ENCODE measurements around the gene ASNSD1. TPM values are rescaled to one million over a fixed set of nuclear protein-coding genes. Genes with fewer than 3 reads are reported as not detected.
A peak's percentile ranks its signal among the peaks of the same experiment; 100 is the strongest.

Gene ASNSD1
- total RNA-seq (2014; rRNA removed; shearing (Covaris generic)), result 20.0 and 20.9 TPM in 2 replicates

GRCh38 chr2:189661148-189661956 is at the start of gene ASNSD1:
Gene ASNSD1 (plus strand): TSS chr2:189661459. CDS start chr2:189666133, 4,674 bp downstream.
- DNase-seq (ENCODE audit: low spot score), result peak; percentile 100

GRCh38 chr2:189613077-189613636 is 48.1 kb upstream of the ASNSD1 start:
- DNase-seq (ENCODE audit: low spot score), result peak; percentile 9

- DNase-seq (ENCODE audit: low spot score), result no peak
Observed at GRCh38 chr2:189613650-189614420, 47.4 kb upstream of the ASNSD1 start.

GRCh38 chr2:189614585-189614984 is 46.7 kb upstream of the ASNSD1 start:
- no peak for DNase-seq (ENCODE audit: low spot score)

GRCh38 chr2:189618197-189618596 is 43.1 kb upstream of the ASNSD1 start:
- DNase-seq (ENCODE audit: low spot score), result no peak

- no peak for DNase-seq (ENCODE audit: low spot score)
Observed at GRCh38 chr2:189621781-189622180, 39.5 kb upstream of the ASNSD1 start.

- no peak for DNase-seq (ENCODE audit: low spot score)
Observed at GRCh38 chr2:189623049-189623448, 38.2 kb upstream of the ASNSD1 start.

GRCh38 chr2:189624648-189625355 is 36.5 kb upstream of the ASNSD1 start:
- DNase-seq (ENCODE audit: low spot score), result peak; percentile 9

GRCh38 chr2:189625636-189626035 is 35.6 kb upstream of the ASNSD1 start:
- DNase-seq (ENCODE audit: low spot score), result no peak

GRCh38 chr2:189627789-189628188 is 33.5 kb upstream of the ASNSD1 start:
- DNase-seq (ENCODE audit: low spot score), result no peak

- peak; percentile 22 for DNase-seq (ENCODE audit: low spot score)
Observed at GRCh38 chr2:189628817-189629530, 32.3 kb upstream of the ASNSD1 start.

GRCh38 chr2:189629531-189630453 is 31.5 kb upstream of the ASNSD1 start:
- DNase-seq (ENCODE audit: low spot score), result no peak

- no peak for DNase-seq (ENCODE audit: low spot score)
Observed at GRCh38 chr2:189631849-189632248, 29.4 kb upstream of the ASNSD1 start.

GRCh38 chr2:189633392-189633811 is 27.9 kb upstream of the ASNSD1 start:
- DNase-seq (ENCODE audit: low spot score), result peak; percentile 42

GRCh38 chr2:189635353-189635752 is 25.9 kb upstream of the ASNSD1 start:
- no peak for DNase-seq (ENCODE audit: low spot score)

GRCh38 chr2:189638301-189639006 is 22.8 kb upstream of the ASNSD1 start:
- DNase-seq (ENCODE audit: low spot score), result no peak

GRCh38 chr2:189639007-189639609 is 22.2 kb upstream of the ASNSD1 start:
- DNase-seq (ENCODE audit: low spot score), result peak; percentile 64

- DNase-seq (ENCODE audit: low spot score), result no peak
Observed at GRCh38 chr2:189641002-189641401, 20.3 kb upstream of the ASNSD1 start.

GRCh38 chr2:189641590-189641989 is 19.7 kb upstream of the ASNSD1 start:
- no peak for DNase-seq (ENCODE audit: low spot score)
